Brain pericyte (primary cell): Measurements from ENCODE around the gene KCTD10.

Source experiments
- DNase-seq: peaks from one replicate; pipeline ENCODE4 v3.0.0-alpha.2; 2012; ENCODE audit warnings: low read depth, low spot score

Gene KCTD10

GRCh38 chr12:109494348-109494881 lies 17.3 kb upstream of the KCTD10 start:
- DNase-seq: no peak

GRCh38 chr12:109493938-109494337 lies 16.8 kb upstream of the KCTD10 start:
- DNase-seq: no peak

- no peak for DNase-seq
These were observed 16.0 kb upstream of the KCTD10 start for GRCh38 chr12:109493090-109493489.

GRCh38 chr12:109492371-109492770 lies 15.3 kb upstream of the KCTD10 start:
- no peak for DNase-seq

- no peak for DNase-seq
These were observed 14.6 kb upstream of the KCTD10 start for GRCh38 chr12:109491671-109492070.

- no peak for DNase-seq
These were observed 13.0 kb upstream of the KCTD10 start for GRCh38 chr12:109489955-109490565.

GRCh38 chr12:109489016-109489954 lies 12.2 kb upstream of the KCTD10 start:
- DNase-seq: no peak

- DNase-seq: no peak
These were observed 11.1 kb upstream of the KCTD10 start for GRCh38 chr12:109488051-109488665.

- no peak for DNase-seq
These were observed 10.3 kb upstream of the KCTD10 start for GRCh38 chr12:109487181-109488050.

- DNase-seq: no peak
These were observed 8.1 kb upstream of the KCTD10 start for GRCh38 chr12:109485201-109485600.

GRCh38 chr12:109483346-109483745 lies 6.2 kb upstream of the KCTD10 start:
- no peak for DNase-seq

GRCh38 chr12:109482894-109483293 lies 5.8 kb upstream of the KCTD10 start:
- DNase-seq: no peak

- DNase-seq: no peak
These were observed 5.4 kb upstream of the KCTD10 start for GRCh38 chr12:109482491-109482890.

GRCh38 chr12:109481863-109482262 lies 4.8 kb upstream of the KCTD10 start:
- DNase-seq: no peak

GRCh38 chr12:109480356-109480755 lies 3.3 kb upstream of the KCTD10 start:
- DNase-seq: no peak

- DNase-seq: no peak
These were observed 2.7 kb upstream of the KCTD10 start for GRCh38 chr12:109479761-109480160.

GRCh38 chr12:109477963-109478315 lies 839 bp upstream of the KCTD10 start:
- no peak for DNase-seq

- DNase-seq: no peak
These were observed 304 bp downstream of the KCTD10 start for GRCh38 chr12:109476807-109477184.

- no peak for DNase-seq
These were observed 900 bp downstream of the KCTD10 start for GRCh38 chr12:109475993-109476806.

- no peak for DNase-seq
These were observed 2.0 kb downstream of the KCTD10 start for GRCh38 chr12:109475121-109475520.
